Inflammatory macrophage treated with lipopolysaccharide for 4 hours (primary cell): ENCODE measurements around the gene BMP8A.
A peak's percentile ranks its signal among the peaks of the same experiment; 100 is the strongest.
"Not testable (repeated sequence)": the region's sequence is repeated elsewhere in the genome, so short reads cannot be mapped to it uniquely, and the experiment has no call there.

Source experiments
- DNase-seq: peaks from one replicate; pipeline ENCODE4 v3.0.0-alpha.2; 2020

BMP8A gene

DNA sequence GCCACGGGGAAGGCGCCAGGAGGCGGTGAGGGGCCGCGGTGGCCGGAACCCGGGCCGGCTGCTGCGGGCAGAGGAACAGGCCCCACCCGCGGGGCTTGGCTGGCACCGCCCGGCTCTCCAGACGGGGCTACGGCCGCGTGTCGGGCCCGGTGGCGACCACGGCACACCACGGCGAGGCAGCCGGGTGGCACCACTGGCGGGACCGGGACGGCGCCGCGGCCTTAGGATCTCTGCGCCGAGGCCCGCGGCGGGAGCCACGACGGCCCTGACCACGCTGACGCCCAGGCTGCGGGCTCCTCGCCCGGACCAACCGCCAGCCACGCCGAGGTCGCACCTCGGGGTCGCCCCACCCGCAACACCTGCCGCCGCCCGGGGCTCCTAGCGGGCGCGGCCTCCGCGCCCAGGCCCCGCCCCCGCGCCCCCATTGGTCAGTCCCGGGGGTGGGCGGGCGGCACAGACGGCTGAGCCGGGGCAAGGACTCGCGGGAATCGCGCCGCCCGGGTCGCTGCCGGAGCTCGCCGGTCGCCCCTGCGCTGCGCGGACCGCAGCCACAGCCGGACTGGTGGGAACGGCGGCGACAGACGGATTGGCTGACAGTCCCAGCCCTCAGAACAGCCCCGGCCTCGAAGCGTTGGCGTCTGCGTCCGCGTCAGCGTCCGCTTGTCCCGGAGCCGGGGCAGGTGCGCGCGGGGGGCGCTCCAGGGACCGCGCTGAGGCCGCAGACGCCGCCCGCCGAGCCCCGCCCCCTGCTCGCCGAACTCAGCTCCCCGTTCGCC lies at the start of gene BMP8A:
BMP8A (plus strand) TSS at position 491 of the 776 bp plus-strand sequence. CDS start 356 bp downstream, outside the sequence.
- peak; percentile 51 for DNase-seq

DNA sequence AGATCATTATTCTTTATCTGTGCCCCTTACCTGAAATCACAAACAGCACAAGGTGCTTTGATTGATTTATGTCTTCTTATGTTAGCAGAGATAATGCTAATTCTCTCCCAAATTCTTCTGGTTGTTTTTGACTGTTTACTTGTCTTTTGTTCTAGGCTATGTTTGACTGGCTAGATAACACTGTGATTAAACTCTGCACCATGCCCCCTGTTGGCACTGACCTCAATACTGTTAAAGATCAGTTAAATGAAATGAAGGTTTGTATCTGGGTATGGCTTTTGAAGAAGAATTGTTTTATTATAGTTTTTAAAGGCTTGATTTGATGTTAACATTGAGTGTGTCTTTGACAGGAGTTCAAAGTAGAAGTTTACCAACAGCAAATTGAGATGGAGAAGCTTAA lies 49.6 kb upstream of the BMP8A start:
- DNase-seq: no peak

DNA sequence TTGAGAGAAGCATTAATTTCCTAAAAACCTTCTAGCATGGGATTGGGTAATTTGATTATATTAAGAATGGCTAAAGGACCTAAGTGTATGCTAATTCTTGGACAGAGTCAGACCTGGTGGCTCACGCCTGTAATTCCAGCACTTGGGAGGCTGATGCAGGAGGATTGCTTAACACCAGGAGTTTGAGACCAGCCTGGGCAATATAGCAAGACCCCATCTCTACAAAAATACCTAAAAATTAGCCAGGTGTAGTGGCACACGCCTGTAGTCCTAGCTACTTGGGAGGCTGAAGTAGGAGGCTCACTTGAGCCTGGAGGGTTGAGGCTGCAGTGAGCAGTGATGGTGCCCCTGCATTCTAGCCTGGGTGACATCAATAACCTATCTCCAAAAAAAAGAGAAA lies 45.9 kb upstream of the BMP8A start:
- DNase-seq: no peak

- no peak for DNase-seq
Observed at GRCh38 chr1:39446986-39447567, 44.4 kb upstream of the BMP8A start.

GRCh38 chr1:39450041-39450440 lies 41.4 kb upstream of the BMP8A start:
- DNase-seq: not testable (repeated sequence)

DNA sequence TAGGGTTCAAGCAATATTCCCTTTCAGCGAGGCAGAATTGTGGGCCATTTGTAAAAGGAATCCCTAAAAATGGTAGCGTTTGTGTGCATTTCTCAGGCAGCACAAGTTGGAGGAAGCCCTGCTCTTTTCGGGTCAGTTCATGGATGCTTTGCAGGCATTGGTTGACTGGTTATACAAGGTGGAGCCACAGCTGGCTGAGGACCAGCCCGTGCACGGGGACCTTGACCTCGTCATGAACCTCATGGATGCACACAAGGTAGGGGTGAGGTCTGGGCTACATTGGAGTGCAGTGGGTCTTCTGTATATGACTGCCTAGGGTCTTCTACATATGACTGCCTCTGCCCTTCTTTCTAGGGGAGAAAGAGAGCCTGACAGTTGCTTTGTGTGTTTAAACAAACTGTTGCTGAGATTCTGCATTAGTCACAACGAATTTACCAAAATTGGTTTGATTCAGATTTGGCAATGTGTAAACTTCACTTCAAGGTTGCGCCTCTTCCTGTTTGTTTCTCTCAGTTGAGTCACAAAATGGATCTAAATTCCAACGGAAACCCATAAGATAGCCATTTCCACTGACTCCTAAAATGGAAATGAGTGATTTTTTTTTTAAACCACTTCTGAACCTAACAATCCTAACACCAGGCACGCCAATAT lies 40.4 kb upstream of the BMP8A start:
- no peak for DNase-seq

GRCh38 chr1:39452081-39452480 lies 39.4 kb upstream of the BMP8A start:
- DNase-seq: no peak

DNA sequence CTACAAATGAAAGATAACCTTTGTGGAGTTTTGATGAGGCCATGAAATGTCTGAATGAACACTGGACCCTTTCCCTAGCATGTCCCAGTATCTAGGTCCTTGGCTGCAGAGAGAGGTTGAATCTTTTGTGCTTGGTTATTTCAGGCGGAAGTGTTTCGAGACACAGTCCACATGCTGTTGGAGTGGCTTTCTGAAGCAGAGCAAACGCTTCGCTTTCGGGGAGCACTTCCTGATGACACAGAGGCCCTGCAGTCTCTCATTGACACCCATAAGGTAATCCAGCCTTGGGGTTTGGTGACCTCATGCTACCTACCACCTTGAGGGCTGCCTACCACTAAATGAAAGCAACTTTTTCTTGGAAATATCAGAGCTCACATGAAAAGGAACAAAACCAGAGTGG lies 38.9 kb upstream of the BMP8A start:
- no peak for DNase-seq

- no peak for DNase-seq
Observed at GRCh38 chr1:39453603-39454002, 37.8 kb upstream of the BMP8A start.

DNA sequence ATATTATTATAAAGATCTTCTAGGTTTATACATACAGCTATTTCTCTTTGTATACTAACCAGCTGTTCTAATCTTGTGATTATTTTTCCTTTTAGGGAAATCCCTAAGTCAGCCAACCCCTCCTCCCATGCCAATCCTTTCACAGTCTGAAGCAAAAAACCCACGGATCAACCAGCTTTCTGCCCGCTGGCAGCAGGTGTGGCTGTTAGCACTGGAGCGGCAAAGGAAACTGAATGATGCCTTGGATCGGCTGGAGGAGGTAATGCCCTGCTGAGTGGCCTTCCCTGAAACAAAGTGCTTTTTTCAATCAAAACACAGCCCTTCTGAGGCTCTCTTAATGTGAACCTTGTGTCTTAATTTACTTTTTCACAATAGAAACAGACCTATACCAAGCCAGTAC lies 32.4 kb upstream of the BMP8A start:
- DNase-seq: no peak

GRCh38 chr1:39462074-39462473 lies 29.4 kb upstream of the BMP8A start:
- no peak for DNase-seq

GRCh38 chr1:39466413-39467107 lies 24.9 kb upstream of the BMP8A start:
- DNase-seq: no peak

GRCh38 chr1:39467108-39467720 lies 24.2 kb upstream of the BMP8A start:
- not testable (repeated sequence) for DNase-seq

DNA sequence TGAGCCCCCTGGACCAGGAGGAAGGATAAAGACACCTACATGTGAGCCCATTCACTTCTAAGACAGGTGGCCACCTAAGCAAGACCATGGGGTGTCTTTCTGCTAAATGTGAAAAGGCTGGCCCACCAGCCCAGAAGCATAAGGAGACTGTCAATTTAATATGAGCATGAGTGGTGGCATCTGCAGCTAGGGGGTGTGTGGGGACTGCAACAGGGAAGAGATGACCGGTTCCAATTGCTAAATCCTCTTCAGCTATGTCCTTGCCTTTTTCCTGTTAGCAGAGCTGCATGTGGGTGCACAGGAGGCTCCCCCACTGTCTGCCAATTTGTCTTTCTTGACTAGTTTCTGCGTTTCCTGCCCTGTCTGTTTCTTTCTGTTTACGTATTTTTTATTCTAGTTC lies 22.3 kb upstream of the BMP8A start:
- no peak for DNase-seq

GRCh38 chr1:39470040-39470439 lies 21.4 kb upstream of the BMP8A start:
- DNase-seq: no peak

DNA sequence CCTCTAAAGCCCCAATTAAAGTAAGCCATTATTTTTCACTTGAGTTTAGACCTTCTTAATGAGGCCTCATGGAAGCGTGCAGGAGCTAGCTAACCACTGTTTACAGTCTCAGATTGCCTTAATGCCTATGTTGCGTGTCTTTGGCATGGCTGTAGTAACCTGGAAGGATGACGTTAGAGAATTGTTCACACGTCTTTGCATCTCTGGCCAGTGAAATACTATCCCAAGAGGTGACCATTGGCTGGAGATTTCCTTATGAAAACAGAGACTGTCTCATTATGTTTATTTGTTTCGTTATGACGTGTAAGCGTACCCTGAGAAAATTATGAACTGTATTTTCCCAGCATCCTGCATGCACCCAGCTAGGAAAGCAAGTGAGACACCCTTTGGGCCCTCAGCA lies 18.6 kb upstream of the BMP8A start:
- DNase-seq: no peak

DNA sequence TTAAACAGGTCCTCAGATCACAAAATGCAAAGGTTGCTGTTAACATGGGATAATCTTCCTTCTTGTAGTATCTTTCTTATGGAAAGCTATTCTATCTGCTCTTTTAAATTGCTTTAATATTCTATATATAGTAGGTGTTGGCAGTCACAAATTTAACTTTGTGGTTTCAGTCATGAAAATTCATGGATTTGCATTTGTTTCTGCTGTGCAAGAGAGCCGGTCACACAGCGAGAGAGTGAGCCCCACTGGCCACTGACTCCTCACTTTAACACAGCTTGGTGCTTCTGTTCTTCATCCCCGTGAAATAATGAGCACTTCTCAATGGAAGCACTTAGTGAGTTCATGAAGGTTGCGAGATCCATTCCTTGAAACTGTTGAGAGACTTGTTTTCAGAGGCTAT lies 18.1 kb upstream of the BMP8A start:
- DNase-seq: no peak

GRCh38 chr1:39474810-39475209 lies 16.6 kb upstream of the BMP8A start:
- DNase-seq: no peak

GRCh38 chr1:39475551-39475950 lies 15.9 kb upstream of the BMP8A start:
- DNase-seq: not testable (repeated sequence)

GRCh38 chr1:39478126-39478915 lies 13.1 kb upstream of the BMP8A start:
- DNase-seq: no peak

- no peak for DNase-seq
Observed at GRCh38 chr1:39481289-39481688, 10.1 kb upstream of the BMP8A start.

- DNase-seq: no peak
Observed at GRCh38 chr1:39483276-39483675, 8.2 kb upstream of the BMP8A start.
